ENCODE results near the gene GRIA1.

DNA sequence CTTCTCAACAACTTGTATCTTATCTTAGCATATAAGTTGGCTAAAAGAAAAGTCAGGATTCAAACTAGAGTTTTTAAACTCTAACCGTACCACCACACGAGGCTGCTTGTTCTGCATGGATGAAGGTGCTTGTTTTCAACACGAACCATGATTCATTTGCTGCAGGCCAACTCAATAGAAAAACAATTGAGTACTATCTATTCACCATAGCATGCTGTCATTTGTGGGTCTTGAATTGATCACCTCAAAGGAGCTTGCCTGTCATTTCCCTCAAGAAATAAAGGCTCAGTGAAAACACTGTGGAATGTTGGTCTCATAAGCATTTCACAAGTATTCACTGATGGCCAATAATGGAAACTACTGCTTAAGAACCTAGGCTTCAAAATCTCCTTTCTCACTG, 21.0 kb upstream of the GRIA1 start:
- TF ChIP-seq SUZ12 (IDR thresholded peaks at IDR 0.05; ENCODE audit: extremely low read depth, insufficient read depth, insufficient read length), result no peak
- TF ChIP-seq ZNF274 (IDR thresholded peaks at IDR 0.05; ENCODE audit: low read depth, low read length), result no peak
- TF ChIP-seq YY1 (IDR thresholded peaks at IDR 0.05; ENCODE audit: insufficient read depth, insufficient read length), result no peak
